Caco-2 (cell line): ENCODE data around the gene ZDHHC14. TPM values are rescaled to one million over a fixed set of nuclear protein-coding genes. Genes with fewer than 3 reads are reported as not detected.

Experiments used
- BruUV-seq: library from RNA; stranded (reverse); fragments of 400-500 nt; replicated peaks from 2 replicates; lab custom pipeline; 2021; lab: Mats Ljungman, UMichigan
- CTCF ChIA-PET: fragments of 300-600 bp; sonication (Branson Sonifier 250); formaldehyde crosslinking; loops from one replicate; lab custom pipeline; 2022; ENCODE audit warnings: antibody characterized with exemption; lab: Charles Lee
- POLR2A ChIA-PET: fragments of 300-600 bp; sonication (Branson Sonifier 250); formaldehyde crosslinking; loops from one replicate; lab custom pipeline; 2022; ENCODE audit warnings: antibody characterized with exemption; lab: Charles Lee
- DNase-seq, 2 experiments: peaks; one replicate each; pipeline versions ENCODE4 v3.0.0 to v3.0.0-alpha.2; 2020 to 2022
- H3K27me3 ChIP-seq: replicated peaks from 2 replicates; pipeline ENCODE4 v1.6.0; 2011; ENCODE audit warnings: low read length; ENCODE audit not compliant: control insufficient read depth, insufficient read depth
- H3K36me3 ChIP-seq: 2 replicates; pipeline ENCODE4 v1.5.1; 2011; ENCODE audit warnings: low read length; ENCODE audit not compliant: control insufficient read depth, insufficient read depth
- H3K4me1 ChIP-seq: fragments of 250-450 bp; sonication (Bioruptor Pico); 2 replicates; pipeline ENCODE4 v1.5.1; 2020; ENCODE audit warnings: mild to moderate bottlenecking
- H3K4me3 ChIP-seq: 2 replicates; pipeline ENCODE4 v1.5.1; 2011; ENCODE audit warnings: low read depth, mild to moderate bottlenecking, control low read depth, low read length
- H3K9me3 ChIP-seq: fragments of 250-450 bp; sonication (Bioruptor Pico); 2 replicates; pipeline ENCODE4 v1.5.1; 2020; ENCODE audit warnings: mild to moderate bottlenecking, moderate library complexity
- H3K27ac Mint-ChIP-seq: one replicate; pipeline ENCODE4 v1.8.0; 2022; ENCODE audit warnings: mixed read lengths; ENCODE audit not compliant: unreplicated experiment
- H3K27me3 Mint-ChIP-seq: one replicate; pipeline ENCODE4 v1.8.0; 2022; ENCODE audit warnings: mixed read lengths; ENCODE audit not compliant: insufficient read depth, unreplicated experiment
- H3K36me3 Mint-ChIP-seq: one replicate; pipeline ENCODE4 v1.8.0; 2022; ENCODE audit warnings: mild to moderate bottlenecking, mixed read lengths; ENCODE audit not compliant: insufficient read depth, unreplicated experiment
- H3K4me1 Mint-ChIP-seq: one replicate; pipeline ENCODE4 v1.8.0; 2022; ENCODE audit warnings: low read depth, mixed read lengths; ENCODE audit not compliant: unreplicated experiment
- H3K4me3 Mint-ChIP-seq: one replicate; pipeline ENCODE4 v1.8.0; 2022; ENCODE audit warnings: mild to moderate bottlenecking, moderate library complexity, mixed read lengths; ENCODE audit not compliant: unreplicated experiment
- H3K9me3 Mint-ChIP-seq: one replicate; pipeline ENCODE4 v1.8.0; 2022; ENCODE audit warnings: mixed read lengths; ENCODE audit not compliant: unreplicated experiment
- CTCF ChIP-seq, 2 experiments: fragments of 200-600 bp in 1 of 2; IDR thresholded peaks; 1 replicate in 1 of 2; 2 replicates in 1 of 2; pipeline versions ENCODE4 v1.5.1 to v1.8.0; 2011 to 2022; ENCODE audit warnings: antibody characterized with exemption in 1 of 2, control low read depth in 1 of 2, inconsistent platforms in 1 of 2, low read depth in 1 of 2, low read length in 1 of 2, mild to moderate bottlenecking in 1 of 2, moderate library complexity in 1 of 2; ENCODE audit not compliant: insufficient read depth in 1 of 2, severe bottlenecking in 1 of 2, unreplicated experiment in 1 of 2
- intact Hi-C: fragments of 100-400 bp; cut with micrococcal nuclease; formaldehyde crosslinking; loops from one replicate; pipeline ENCODE4 v1.10.0; 2022; ENCODE audit not compliant: unreplicated experiment
- total RNA-seq: library from RNA; stranded (reverse); gene quantifications from 2 replicates; pipeline ENCODE4 v1.2.3, GENCODE V29; 2022

Gene ZDHHC14
- total RNA-seq, 1 experiment from 2014 or later: 22.1 TPM

GRCh38 chr6:157548635-157549467 lies 167.9 kb downstream of the ZDHHC14 start:
- no peak overlapping the region for H3K4me3 ChIP-seq
- H3K9me3 Mint-ChIP-seq: no peaks in the 10 kb centered on the region
- H3K9me3 ChIP-seq: no peaks in the 10 kb centered on the region
- H3K27me3 ChIP-seq: no peaks in the 10 kb centered on the region
- no peak for DNase-seq
- intact Hi-C loops: no loop called here
- no peak overlapping the region for H3K4me3 Mint-ChIP-seq
- H3K36me3 ChIP-seq: no peaks in the 10 kb centered on the region; the same call in 1 of the 2 replicates
- POLR2A ChIA-PET: interaction anchor here (0.5 kb wide), 1 partner anchor 607 kb away, joined by 3 read pairs; no protein-coding TSS in a partner anchor
- no peaks in the 10 kb centered on the region for H3K4me1 ChIP-seq
- no peaks in the 10 kb centered on the region for H3K27me3 Mint-ChIP-seq
- BruUV-seq: no TSS peak
- peaks cover 19% of the 10 kb centered on the region for H3K4me1 Mint-ChIP-seq
- CTCF ChIA-PET: no interaction called here
- peaks cover 14% of the 10 kb centered on the region for H3K36me3 Mint-ChIP-seq
- H3K27ac Mint-ChIP-seq: no peak overlapping the region
- TF ChIP-seq CTCF (IDR thresholded peaks at IDR 0.05; ENCODE audit: insufficient read depth in 1 of 2, low read depth in 1 of 2, low read length in 1 of 2, severe bottlenecking in 1 of 2, unreplicated experiment in 1 of 2): no peak

- H3K27ac Mint-ChIP-seq: no peak overlapping the region
Observed at GRCh38 chr6:157549468-157549745, 168.4 kb downstream of the ZDHHC14 start.

More at GRCh38 chr6:157549468-157549745, 168.4 kb downstream of the ZDHHC14 start:
- no peaks in the 10 kb centered on the region for H3K4me1 ChIP-seq
- H3K9me3 ChIP-seq: no peaks in the 10 kb centered on the region
- H3K4me3 ChIP-seq: no peak overlapping the region
- intact Hi-C loops: no loop called here
- no peak for TF ChIP-seq CTCF (IDR thresholded peaks at IDR 0.05; ENCODE audit: insufficient read depth in 1 of 2, low read depth in 1 of 2, low read length in 1 of 2, severe bottlenecking in 1 of 2, unreplicated experiment in 1 of 2)
- ChIA-PET POLR2A (interaction anchor here (0.5 kb wide), 1 partner anchor 607 kb away, joined by 3 read pairs; no protein-coding TSS in a partner anchor), CTCF (no interaction called here)
- BruUV-seq: no TSS peak
- H3K36me3 Mint-ChIP-seq: peaks cover 13% of the 10 kb centered on the region
- peaks cover 19% of the 10 kb centered on the region for H3K4me1 Mint-ChIP-seq
- H3K36me3 ChIP-seq: no peaks in the 10 kb centered on the region; the same call in 1 of the 2 replicates
- no peak for DNase-seq
- H3K27me3 Mint-ChIP-seq: no peaks in the 10 kb centered on the region
- no peaks in the 10 kb centered on the region for H3K9me3 Mint-ChIP-seq
- no peaks in the 10 kb centered on the region for H3K27me3 ChIP-seq
- H3K4me3 Mint-ChIP-seq: no peak overlapping the region
